KMS-11 (cell line): ENCODE data around the gene SCARF2.

Source experiments
- H2AFZ ChIP-seq: fragments of 200-600 bp; sonication (generic); 2 replicates; pipeline ENCODE4 v1.6.1; 2016; ENCODE audit warnings: antibody characterized with exemption, mixed run types, low read depth
- H3K27ac ChIP-seq: fragments of 200-600 bp; sonication (generic); 2 replicates; pipeline ENCODE4 v1.6.1; 2016; ENCODE audit warnings: mild to moderate bottlenecking, mixed run types
- H3K27me3 ChIP-seq: fragments of 200-600 bp; sonication (generic); 2 replicates; pipeline ENCODE4 v1.6.1; 2017; ENCODE audit warnings: mild to moderate bottlenecking, low read depth, mixed run types, moderate library complexity; ENCODE audit not compliant: insufficient read depth
- H3K36me3 ChIP-seq: fragments of 200-600 bp; sonication (generic); 2 replicates; pipeline ENCODE4 v1.6.1; 2017; ENCODE audit warnings: mild to moderate bottlenecking, mixed run types; ENCODE audit not compliant: insufficient read depth
- H3K4me1 ChIP-seq: fragments of 200-600 bp; sonication (generic); 2 replicates; pipeline ENCODE4 v1.6.1; 2016; ENCODE audit warnings: mild to moderate bottlenecking, low read depth, mixed run types; ENCODE audit not compliant: poor library complexity, severe bottlenecking
- H3K4me2 ChIP-seq: fragments of 200-600 bp; sonication (generic); 2 replicates; pipeline ENCODE4 v1.7.0; 2016; ENCODE audit warnings: mild to moderate bottlenecking, mixed run types
- H3K4me3 ChIP-seq: fragments of 200-600 bp; sonication (generic); IDR thresholded peaks from 2 replicates; pipeline ENCODE4 v1.6.1; 2017; ENCODE audit warnings: low read depth, low read length, mixed read lengths; ENCODE audit not compliant: insufficient read depth
- H3K79me2 ChIP-seq: fragments of 200-600 bp; sonication (generic); 2 replicates; pipeline ENCODE4 v1.6.1; 2016; ENCODE audit warnings: low read depth, mixed run types; ENCODE audit not compliant: insufficient read depth
- H3K9ac ChIP-seq: fragments of 200-600 bp; sonication (generic); 2 replicates; pipeline ENCODE4 v1.6.1; 2016; ENCODE audit warnings: mild to moderate bottlenecking, mixed run types
- H4K20me1 ChIP-seq: fragments of 200-600 bp; sonication (generic); 2 replicates; pipeline ENCODE4 v1.6.1; 2016; ENCODE audit warnings: mild to moderate bottlenecking, mixed run types; ENCODE audit not compliant: insufficient read depth
- CTCF ChIP-seq: fragments of 200-600 bp; sonication (generic); conservative IDR thresholded peaks from 2 replicates; pipeline ENCODE4 v1.6.1; 2017; ENCODE audit warnings: low read depth, mild to moderate bottlenecking, antibody characterized with exemption, low read length, moderate library complexity, mixed read lengths

Gene SCARF2

GRCh38 chr22:20401376-20402014 is 36.1 kb downstream of the SCARF2 start:
- no peak overlapping the region for H3K4me2 ChIP-seq
- H3K36me3 ChIP-seq = no peaks in the 10 kb centered on the region
- no peak overlapping the region for H3K4me3 ChIP-seq
- TF ChIP-seq CTCF = no peak
- H2AFZ ChIP-seq = no peak overlapping the region
- H4K20me1 ChIP-seq = no peaks in the 10 kb centered on the region
- H3K4me1 ChIP-seq = no peaks in the 10 kb centered on the region
- no peaks in the 10 kb centered on the region for H3K27me3 ChIP-seq
- no peaks in the 10 kb centered on the region for H3K79me2 ChIP-seq
- H3K9ac ChIP-seq = no peak overlapping the region
- no peak overlapping the region for H3K27ac ChIP-seq

- no peak for TF ChIP-seq CTCF
- Histone ChIP-seq H4K20me1 (no peaks in the 10 kb centered on the region), H3K79me2 (no peaks in the 10 kb centered on the region), H3K9ac (no peak overlapping the region), H3K27ac (no peak overlapping the region), H2AFZ (no peak overlapping the region), H3K36me3 (no peaks in the 10 kb centered on the region), H3K4me3 (no peak overlapping the region), H3K27me3 (no peaks in the 10 kb centered on the region), H3K4me2 (no peak overlapping the region), H3K4me1 (no peaks in the 10 kb centered on the region)
Observed at GRCh38 chr22:20400606-20401375, 36.8 kb downstream of the SCARF2 start.

- H2AFZ ChIP-seq = no peak overlapping the region
- no peaks in the 10 kb centered on the region for H4K20me1 ChIP-seq
- no peak overlapping the region for H3K4me3 ChIP-seq
Observed at GRCh38 chr22:20399866-20400605, 37.6 kb downstream of the SCARF2 start.

GRCh38 chr22:20398420-20398819 is 39.2 kb downstream of the SCARF2 start:
- H4K20me1 ChIP-seq = no peaks in the 10 kb centered on the region

More at GRCh38 chr22:20399866-20400605, 37.6 kb downstream of the SCARF2 start:
- Histone ChIP-seq H3K79me2 (no peaks in the 10 kb centered on the region), H3K4me2 (no peak overlapping the region), H3K27ac (no peak overlapping the region), H3K4me1 (no peaks in the 10 kb centered on the region), H3K9ac (no peak overlapping the region), H3K27me3 (no peaks in the 10 kb centered on the region), H3K36me3 (no peaks in the 10 kb centered on the region)
- TF ChIP-seq CTCF = no peak

More at GRCh38 chr22:20398420-20398819, 39.2 kb downstream of the SCARF2 start:
- no peak overlapping the region for H3K4me2 ChIP-seq
- H3K36me3 ChIP-seq = no peaks in the 10 kb centered on the region
- H3K27me3 ChIP-seq = no peaks in the 10 kb centered on the region
- no peak overlapping the region for H3K9ac ChIP-seq
- H3K4me1 ChIP-seq = peaks cover 3% of the 10 kb centered on the region
- no peak overlapping the region for H3K4me3 ChIP-seq
- TF ChIP-seq CTCF = no peak
- no peak overlapping the region for H3K27ac ChIP-seq
- no peaks in the 10 kb centered on the region for H3K79me2 ChIP-seq
- no peak overlapping the region for H2AFZ ChIP-seq
